H9 (cell line): ENCODE results near the gene EFNB2. TPM values are rescaled to one million over a fixed set of nuclear protein-coding genes. Genes with fewer than 3 reads are reported as not detected.

Experiments
- DNase-seq: peaks from one replicate; pipeline ENCODE4 v3.0.0-alpha.2; 2017
- H2AFZ ChIP-seq: one replicate; pipeline ENCODE4 v1.6.1; 2013; ENCODE audit warnings: mild to moderate bottlenecking, low read length, control low read depth, moderate library complexity
- H2AK5ac ChIP-seq: 2 replicates; pipeline ENCODE4 v1.6.1; 2013; ENCODE audit warnings: low read length, control low read depth, mixed read lengths; ENCODE audit not compliant: insufficient read length
- H2BK120ac ChIP-seq: one replicate; pipeline ENCODE4 v1.6.1; 2013; ENCODE audit warnings: low read depth, mild to moderate bottlenecking, low read length, control low read depth, inconsistent platforms; ENCODE audit not compliant: poor library complexity, severe bottlenecking
- H2BK12ac ChIP-seq: 2 replicates; pipeline ENCODE4 v1.6.1; 2013; ENCODE audit warnings: low read length, control low read depth, mixed read lengths, low read depth; ENCODE audit not compliant: insufficient read length
- H2BK15ac ChIP-seq: 2 replicates; pipeline ENCODE4 v1.6.1; 2013; ENCODE audit warnings: low read depth, low read length, control low read depth
- H2BK20ac ChIP-seq: one replicate; pipeline ENCODE4 v1.6.1; 2013; ENCODE audit warnings: low read depth, mild to moderate bottlenecking, low read length, control low read depth, inconsistent platforms; ENCODE audit not compliant: poor library complexity, severe bottlenecking
- H2BK5ac ChIP-seq: 2 replicates; pipeline ENCODE4 v1.6.1; 2013; ENCODE audit warnings: low read length, control low read depth, mixed read lengths; ENCODE audit not compliant: insufficient read length
- H3K14ac ChIP-seq: 2 replicates; pipeline ENCODE4 v1.6.1; 2013; ENCODE audit warnings: low read length, control low read depth; ENCODE audit not compliant: insufficient read depth
- H3K18ac ChIP-seq: 2 replicates; pipeline ENCODE4 v1.6.1; 2013; ENCODE audit warnings: low read depth, mild to moderate bottlenecking, mixed read lengths, low read length, control low read depth; ENCODE audit not compliant: insufficient read length
- H3K23ac ChIP-seq: 2 replicates; pipeline ENCODE4 v1.6.1; 2013; ENCODE audit warnings: low read length, control low read depth, mixed read lengths, low read depth; ENCODE audit not compliant: insufficient read length
- H3K23me2 ChIP-seq: 2 replicates; pipeline ENCODE4 v1.6.1; 2013; ENCODE audit warnings: low read depth, mild to moderate bottlenecking, mixed read lengths, low read length, control low read depth; ENCODE audit not compliant: insufficient read length, poor library complexity, severe bottlenecking
- H3K27ac ChIP-seq: 2 replicates; pipeline ENCODE4 v1.5.1; 2013; ENCODE audit warnings: low read length, control low read depth, mixed read lengths, low read depth; ENCODE audit not compliant: insufficient read length
- H3K27me3 ChIP-seq: 2 replicates; pipeline ENCODE4 v1.6.1; 2013; ENCODE audit warnings: low read length, control low read depth, inconsistent platforms; ENCODE audit not compliant: insufficient read depth
- H3K4ac ChIP-seq: 2 replicates; pipeline ENCODE4 v1.6.1; 2013; ENCODE audit warnings: low read depth, mild to moderate bottlenecking, control low read depth, inconsistent platforms, low read length, moderate library complexity
- H3K4me1 ChIP-seq: 2 replicates; pipeline ENCODE4 v1.6.1; 2013; ENCODE audit warnings: low read length, control low read depth, inconsistent platforms; ENCODE audit not compliant: insufficient read depth
- H3K4me2 ChIP-seq: 2 replicates; pipeline ENCODE4 v1.6.1; 2013; ENCODE audit warnings: low read length, control low read depth, mixed read lengths; ENCODE audit not compliant: insufficient read length, insufficient read depth
- H3K56ac ChIP-seq: 2 replicates; pipeline ENCODE4 v1.6.1; 2013; ENCODE audit warnings: low read depth, mild to moderate bottlenecking, mixed read lengths, low read length, control low read depth; ENCODE audit not compliant: insufficient read length
- H3K79me1 ChIP-seq: 2 replicates; pipeline ENCODE4 v1.6.1; 2013; ENCODE audit warnings: low read depth, mild to moderate bottlenecking, moderate library complexity, low read length, control low read depth, inconsistent platforms; ENCODE audit not compliant: insufficient read depth, poor library complexity, severe bottlenecking
- H3K79me2 ChIP-seq: 2 replicates; pipeline ENCODE4 v1.6.1; 2013; ENCODE audit warnings: low read length, control low read depth, inconsistent platforms; ENCODE audit not compliant: insufficient read depth
- H3K9ac ChIP-seq: 2 replicates; pipeline ENCODE4 v1.6.1; 2013; ENCODE audit warnings: low read length, control low read depth, mixed read lengths; ENCODE audit not compliant: insufficient read length; ENCODE audit errors: extremely low read depth
- H3K9me3 ChIP-seq: one replicate; pipeline ENCODE4 v1.6.1; 2013; ENCODE audit warnings: low read depth, low read length, inconsistent platforms; ENCODE audit not compliant: control insufficient read depth
- H3T11ph ChIP-seq: one replicate; pipeline ENCODE4 v1.6.1; 2013; ENCODE audit warnings: mild to moderate bottlenecking, low read length, control low read depth, inconsistent platforms
- H4K20me1 ChIP-seq: one replicate; pipeline ENCODE4 v1.6.1; 2013; ENCODE audit not compliant: control insufficient read depth, insufficient read length, insufficient read depth
- H4K5ac ChIP-seq: 2 replicates; pipeline ENCODE4 v1.6.1; 2013; ENCODE audit warnings: low read depth, mild to moderate bottlenecking, mixed read lengths, low read length, control low read depth; ENCODE audit not compliant: insufficient read length
- H4K8ac ChIP-seq: replicated peaks from 2 replicates; pipeline ENCODE4 v1.6.1; 2013; ENCODE audit warnings: low read length, control low read depth, mixed read lengths, low read depth; ENCODE audit not compliant: insufficient read length
- H4K91ac ChIP-seq: 2 replicates; pipeline ENCODE4 v1.6.1; 2013; ENCODE audit warnings: low read depth, mild to moderate bottlenecking, moderate library complexity, mixed read lengths, low read length, control low read depth; ENCODE audit not compliant: insufficient read length
- H3K27ac Mint-ChIP-seq, 3 experiments: 2 replicates in 2 of 3; 3 replicates in 1 of 3; pipeline ENCODE4 v1.8.0; 2020 to 2021; ENCODE audit warnings: mixed read lengths in 3 of 3, mild to moderate bottlenecking in 1 of 3, moderate library complexity in 1 of 3
- H3K27me3 Mint-ChIP-seq: 2 replicates; pipeline ENCODE4 v1.8.0; 2021; ENCODE audit warnings: low read depth, mild to moderate bottlenecking, moderate library complexity, mixed read lengths
- H3K36me3 Mint-ChIP-seq, 3 experiments: 2 replicates in 2 of 3; 3 replicates in 1 of 3; pipeline ENCODE4 v1.8.0; 2020 to 2021; ENCODE audit warnings: low read depth in 3 of 3, mixed read lengths in 3 of 3; ENCODE audit not compliant: insufficient read depth in 1 of 3
- H3K4me1 Mint-ChIP-seq, 2 experiments: 2 replicates each; pipeline ENCODE4 v1.8.0; 2020; ENCODE audit warnings: mixed read lengths in 2 of 2
- H3K4me3 Mint-ChIP-seq, 2 experiments: 2 replicates in 1 of 2; 3 replicates in 1 of 2; pipeline ENCODE4 v1.8.0; 2020 to 2021; ENCODE audit warnings: mild to moderate bottlenecking in 2 of 2, mixed read lengths in 2 of 2, moderate library complexity in 1 of 2
- H3K9me3 Mint-ChIP-seq, 2 experiments: 2 replicates in 1 of 2; 3 replicates in 1 of 2; pipeline ENCODE4 v1.8.0; 2020; ENCODE audit warnings: mild to moderate bottlenecking in 2 of 2, mixed read lengths in 2 of 2, moderate library complexity in 1 of 2
- CTCF ChIP-seq: fragments of 200-600 bp; sonication (generic); conservative IDR thresholded peaks from 3 replicates; pipeline ENCODE4 v1.8.0; 2021; ENCODE audit warnings: antibody characterized with exemption, mild to moderate bottlenecking
- WGBS: extraction: QIAGEN DNeasy Blood & Tissue Kit; methylation state at CpG from one replicate; pipeline ENCODE4 v1.1.7; 2013; ENCODE audit warnings: missing lambda C conversion rate, low lambda C conversion rate, mixed read lengths; ENCODE audit not compliant: insufficient read length; ENCODE audit errors: extremely low coverage; 5-methylcytosine and 5-hydroxymethylcytosine counted together
- total RNA-seq: library from RNA; stranded (reverse); gene quantifications from 2 replicates; pipeline ENCODE4 v1.2.1, GENCODE V29; 2021

The EFNB2 gene
- total RNA-seq, 1 experiment from 2014 or later: 12.7 TPM

DNA sequence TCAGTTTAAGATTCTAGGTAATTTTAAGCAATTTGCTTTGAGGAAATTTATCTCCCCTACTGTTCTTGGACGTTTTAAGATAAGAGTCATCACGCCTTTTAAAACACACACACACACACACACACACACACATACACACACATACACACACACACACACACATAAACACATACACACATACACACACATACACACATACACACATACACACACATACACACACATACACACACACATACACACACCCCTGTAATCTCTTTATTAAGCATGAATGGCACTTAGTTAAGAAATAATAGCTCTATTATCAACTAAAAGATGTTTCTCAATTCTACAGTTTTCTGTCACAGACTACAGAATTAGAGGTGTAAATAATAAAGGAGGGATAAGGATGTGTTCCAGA, 49.2 kb downstream of the EFNB2 start:
- no peaks in the 10 kb centered on the region for H3K27me3 ChIP-seq
- no peak overlapping the region for H3K14ac ChIP-seq
- no peak for DNase-seq
- no peak overlapping the region for H3T11ph ChIP-seq
- TF ChIP-seq CTCF: no peak
- no peaks in the 10 kb centered on the region for H4K20me1 ChIP-seq
- H2BK12ac ChIP-seq: no peak overlapping the region
- no peak overlapping the region for H3K23ac ChIP-seq
- no peaks in the 10 kb centered on the region for H3K23me2 ChIP-seq
- H3K79me2 ChIP-seq: no peaks in the 10 kb centered on the region
- no peaks in the 10 kb centered on the region for H3K9me3 ChIP-seq
- no peak overlapping the region for H3K4me2 ChIP-seq
- H4K91ac ChIP-seq: no peak overlapping the region
- H2AK5ac ChIP-seq: no peak overlapping the region
- no peak overlapping the region for H3K18ac ChIP-seq
- H3K4me3 Mint-ChIP-seq: no peak overlapping the region
- H3K4me1 ChIP-seq: no peaks in the 10 kb centered on the region
- no peaks in the 10 kb centered on the region; a peak in 1 of 5 replicates for H3K9me3 Mint-ChIP-seq
- H2BK120ac ChIP-seq: no peak overlapping the region
- H3K36me3 Mint-ChIP-seq: peaks cover 0 to 5% (median 3%) of the 10 kb centered on the region in 3 experiments; a peak in 2 of 7 replicates
- no peak overlapping the region for H3K27ac ChIP-seq
- H3K4ac ChIP-seq: no peak overlapping the region
- H3K9ac ChIP-seq: no peak overlapping the region
- peaks cover 11 to 19% of the 10 kb centered on the region in 2 experiments for H3K4me1 Mint-ChIP-seq
- H2BK20ac ChIP-seq: no peak overlapping the region
- H3K27me3 Mint-ChIP-seq: no peaks in the 10 kb centered on the region
- WGBS: no CpG with 5 or more reads among the region's 2 CpGs
- no peak overlapping the region for H2BK15ac ChIP-seq
- H4K8ac ChIP-seq: no peak overlapping the region
- no peak overlapping the region for H3K56ac ChIP-seq
- H4K5ac ChIP-seq: no peak overlapping the region
- H3K27ac Mint-ChIP-seq: no peak overlapping the region
- H2AFZ ChIP-seq: no peak overlapping the region
- H3K79me1 ChIP-seq: no peaks in the 10 kb centered on the region
- no peak overlapping the region for H2BK5ac ChIP-seq
